ENCODE measurements around the gene ABI2.

DNA sequence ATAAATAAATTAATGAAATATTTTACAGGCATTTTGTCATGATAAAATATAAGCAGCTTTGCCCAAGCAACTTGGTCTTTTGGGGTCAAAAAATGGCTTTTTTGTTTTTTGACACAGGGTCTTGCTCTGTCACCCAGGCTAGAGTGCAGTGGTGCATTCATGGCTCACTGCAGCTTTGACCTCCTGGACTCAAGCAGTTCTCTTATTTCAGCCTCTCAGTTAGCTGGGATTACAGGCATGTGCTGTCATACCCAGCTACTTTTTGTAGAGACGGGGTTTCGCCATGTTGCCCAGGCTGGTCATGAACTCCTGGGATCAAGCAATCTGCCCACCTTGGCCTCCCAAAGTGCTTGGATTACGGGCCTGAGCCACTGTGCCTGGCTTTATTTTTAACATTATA, 51.0 kb downstream of the ABI2 start:
- TF ChIP-seq POLR2A (IDR thresholded peaks at IDR 0.05): no peak
- TF ChIP-seq, protein P1, sequence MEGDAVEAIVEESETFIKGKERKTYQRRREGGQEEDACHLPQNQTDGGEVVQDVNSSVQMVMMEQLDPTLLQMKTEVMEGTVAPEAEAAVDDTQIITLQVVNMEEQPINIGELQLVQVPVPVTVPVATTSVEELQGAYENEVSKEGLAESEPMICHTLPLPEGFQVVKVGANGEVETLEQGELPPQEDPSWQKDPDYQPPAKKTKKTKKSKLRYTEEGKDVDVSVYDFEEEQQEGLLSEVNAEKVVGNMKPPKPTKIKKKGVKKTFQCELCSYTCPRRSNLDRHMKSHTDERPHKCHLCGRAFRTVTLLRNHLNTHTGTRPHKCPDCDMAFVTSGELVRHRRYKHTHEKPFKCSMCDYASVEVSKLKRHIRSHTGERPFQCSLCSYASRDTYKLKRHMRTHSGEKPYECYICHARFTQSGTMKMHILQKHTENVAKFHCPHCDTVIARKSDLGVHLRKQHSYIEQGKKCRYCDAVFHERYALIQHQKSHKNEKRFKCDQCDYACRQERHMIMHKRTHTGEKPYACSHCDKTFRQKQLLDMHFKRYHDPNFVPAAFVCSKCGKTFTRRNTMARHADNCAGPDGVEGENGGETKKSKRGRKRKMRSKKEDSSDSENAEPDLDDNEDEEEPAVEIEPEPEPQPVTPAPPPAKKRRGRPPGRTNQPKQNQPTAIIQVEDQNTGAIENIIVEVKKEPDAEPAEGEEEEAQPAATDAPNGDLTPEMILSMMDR (IDR thresholded peaks at IDR 0.05): no peak
- TF ChIP-seq POLR2AphosphoS5 (IDR thresholded peaks at IDR 0.05): no peak

All from upper lobe of left lung (tissue), 4 donors.